Activated CD4-positive, alpha-beta T cell treated with anti-CD3 and anti-CD28 coated beads, Interleukin-2, amount 50 U/mL, for 16 hours (primary cell): ENCODE results near the gene KLHL35.
A peak's percentile ranks its signal among the peaks of the same experiment; 100 is the strongest.

Experiments used
- DNase-seq: peaks from one replicate; pipeline ENCODE4 v3.0.0-alpha.2; 2020

Gene KLHL35

GRCh38 chr11:75432911-75433321 is at the start of gene KLHL35:
Gene KLHL35 (minus strand): TSS chr11:75433203. CDS start chr11:75430629, 2,574 bp downstream.
- no peak for DNase-seq

- no peak for DNase-seq
These were observed 49.1 kb upstream of the KLHL35 start for GRCh38 chr11:75481922-75482606.

GRCh38 chr11:75481223-75481921 is 48.4 kb upstream of the KLHL35 start:
- DNase-seq = no peak

GRCh38 chr11:75480185-75481175 is 47.5 kb upstream of the KLHL35 start:
- DNase-seq = no peak

- no peak for DNase-seq
These were observed 46.7 kb upstream of the KLHL35 start for GRCh38 chr11:75479597-75480145.

- DNase-seq = no peak
These were observed 46.0 kb upstream of the KLHL35 start for GRCh38 chr11:75478783-75479596.

GRCh38 chr11:75477614-75477935 is 44.6 kb upstream of the KLHL35 start:
- DNase-seq = no peak

GRCh38 chr11:75476739-75477613 is 44.0 kb upstream of the KLHL35 start:
- no peak for DNase-seq

- DNase-seq = peak; percentile 63
These were observed 43.0 kb upstream of the KLHL35 start for GRCh38 chr11:75475767-75476650.

- peak; percentile 71 for DNase-seq
These were observed 42.1 kb upstream of the KLHL35 start for GRCh38 chr11:75474878-75475766.

GRCh38 chr11:75474240-75474639 is 41.2 kb upstream of the KLHL35 start:
- DNase-seq = no peak

- DNase-seq = no peak
These were observed 40.7 kb upstream of the KLHL35 start for GRCh38 chr11:75473684-75474083.

- no peak for DNase-seq
These were observed 39.2 kb upstream of the KLHL35 start for GRCh38 chr11:75472081-75472732.

GRCh38 chr11:75471176-75471973 is 38.4 kb upstream of the KLHL35 start:
- no peak for DNase-seq

- no peak for DNase-seq
These were observed 37.6 kb upstream of the KLHL35 start for GRCh38 chr11:75470476-75471080.

- no peak for DNase-seq
These were observed 36.9 kb upstream of the KLHL35 start for GRCh38 chr11:75469785-75470405.
